HG03565 (cell line): ENCODE results near the gene SMAD6.

Experiments used
- ATAC-seq: cut with Tn5 transposase; IDR thresholded peaks from one replicate; pipeline ENCODE4 v1.9.1; 2021; ENCODE audit warnings: mild to moderate bottlenecking, moderate library complexity; ENCODE audit not compliant: unreplicated experiment

SMAD6 gene

GRCh38 chr15:66773129-66773873, 71.3 kb downstream of the SMAD6 start:
- ATAC-seq: no peak

GRCh38 chr15:66774001-66774814, 72.2 kb downstream of the SMAD6 start:
- no peak for ATAC-seq

- ATAC-seq: no peak
These were observed 73.4 kb downstream of the SMAD6 start for GRCh38 chr15:66775127-66776105.

- ATAC-seq: no peak
These were observed 75.0 kb downstream of the SMAD6 start for GRCh38 chr15:66777054-66777453.

- ATAC-seq: no peak
These were observed 75.7 kb downstream of the SMAD6 start for GRCh38 chr15:66777596-66778313.

DNA sequence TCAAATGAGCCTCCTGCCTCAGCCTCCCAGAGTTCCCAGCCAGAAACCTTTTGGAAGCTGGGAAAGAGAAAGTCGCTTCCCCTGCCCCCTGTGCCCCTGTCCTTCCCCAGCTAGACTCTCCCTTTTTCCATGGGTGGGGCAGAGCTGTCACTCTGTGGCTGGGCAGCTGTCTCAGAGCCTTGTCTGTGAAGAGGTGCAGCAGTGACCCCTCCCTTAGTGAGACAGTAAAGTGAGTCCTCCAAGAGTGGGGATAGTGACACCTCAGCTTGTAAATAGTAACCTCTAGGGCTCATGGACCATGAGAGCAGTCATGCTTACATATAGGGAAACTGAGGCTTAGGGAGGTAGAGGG, 76.3 kb downstream of the SMAD6 start:
- ATAC-seq: no peak

- ATAC-seq: no peak
These were observed 76.7 kb downstream of the SMAD6 start for GRCh38 chr15:66778716-66779115.

- ATAC-seq: no peak
These were observed 77.4 kb downstream of the SMAD6 start for GRCh38 chr15:66779331-66780009.

GRCh38 chr15:66780172-66780972, 78.3 kb downstream of the SMAD6 start:
- ATAC-seq: no peak

DNA sequence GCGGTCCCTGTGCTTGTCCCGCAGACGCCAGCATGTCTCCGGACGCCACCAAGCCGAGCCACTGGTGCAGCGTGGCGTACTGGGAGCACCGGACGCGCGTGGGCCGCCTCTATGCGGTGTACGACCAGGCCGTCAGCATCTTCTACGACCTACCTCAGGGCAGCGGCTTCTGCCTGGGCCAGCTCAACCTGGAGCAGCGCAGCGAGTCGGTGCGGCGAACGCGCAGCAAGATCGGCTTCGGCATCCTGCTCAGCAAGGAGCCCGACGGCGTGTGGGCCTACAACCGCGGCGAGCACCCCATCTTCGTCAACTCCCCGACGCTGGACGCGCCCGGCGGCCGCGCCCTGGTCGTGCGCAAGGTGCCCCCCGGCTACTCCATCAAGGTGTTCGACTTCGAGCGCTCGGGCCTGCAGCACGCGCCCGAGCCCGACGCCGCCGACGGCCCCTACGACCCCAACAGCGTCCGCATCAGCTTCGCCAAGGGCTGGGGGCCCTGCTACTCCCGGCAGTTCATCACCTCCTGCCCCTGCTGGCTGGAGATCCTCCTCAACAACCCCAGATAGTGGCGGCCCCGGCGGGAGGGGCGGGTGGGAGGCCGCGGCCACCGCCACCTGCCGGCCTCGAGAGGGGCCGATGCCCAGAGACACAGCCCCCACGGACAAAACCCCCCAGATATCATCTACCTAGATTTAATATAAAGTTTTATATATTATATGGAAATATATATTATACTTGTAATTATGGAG, 79.1 kb downstream of the SMAD6 start:
- ATAC-seq: no peak

GRCh38 chr15:66782785-66783184, 80.7 kb downstream of the SMAD6 start:
- ATAC-seq: no peak

DNA sequence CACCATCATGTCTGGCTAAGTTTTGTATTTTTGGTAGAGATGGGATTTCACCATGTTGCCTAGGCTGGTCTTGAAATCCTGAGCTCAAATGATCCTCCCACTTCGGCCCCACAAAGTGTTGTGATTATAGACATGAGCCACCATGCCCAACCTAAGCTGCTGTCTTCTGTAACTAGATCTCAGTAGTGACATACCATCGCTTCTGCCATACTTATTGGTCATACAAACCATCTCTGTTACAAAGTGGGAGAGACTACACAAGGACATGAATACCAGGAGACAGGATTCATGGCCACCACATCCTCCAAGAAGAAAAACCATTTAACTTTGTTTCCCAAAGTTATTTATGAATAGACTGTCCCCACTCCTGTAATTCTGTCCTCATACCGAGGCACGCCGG, 81.3 kb downstream of the SMAD6 start:
- no peak for ATAC-seq

- no peak for ATAC-seq
These were observed 81.7 kb downstream of the SMAD6 start for GRCh38 chr15:66783725-66784124.

DNA sequence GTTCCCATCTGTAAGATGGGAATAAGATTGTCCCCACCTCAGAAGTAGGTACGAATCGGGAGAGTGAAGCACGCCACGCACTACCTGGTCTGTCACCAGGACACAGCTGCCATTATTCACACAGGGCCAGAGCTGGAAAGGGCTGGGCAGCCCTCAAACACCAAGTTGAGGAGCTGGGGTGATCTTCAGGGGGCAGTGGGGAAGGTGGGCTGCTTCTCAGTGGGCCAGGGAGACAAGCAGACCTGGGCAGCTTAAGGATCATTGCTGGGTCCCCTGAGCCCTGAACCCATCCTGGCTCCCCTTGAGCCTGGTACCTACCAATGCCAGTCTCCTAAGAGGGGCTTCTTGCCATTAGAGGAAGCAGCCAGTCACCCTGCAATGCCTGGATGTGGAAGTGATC, 82.1 kb downstream of the SMAD6 start:
- no peak for ATAC-seq

DNA sequence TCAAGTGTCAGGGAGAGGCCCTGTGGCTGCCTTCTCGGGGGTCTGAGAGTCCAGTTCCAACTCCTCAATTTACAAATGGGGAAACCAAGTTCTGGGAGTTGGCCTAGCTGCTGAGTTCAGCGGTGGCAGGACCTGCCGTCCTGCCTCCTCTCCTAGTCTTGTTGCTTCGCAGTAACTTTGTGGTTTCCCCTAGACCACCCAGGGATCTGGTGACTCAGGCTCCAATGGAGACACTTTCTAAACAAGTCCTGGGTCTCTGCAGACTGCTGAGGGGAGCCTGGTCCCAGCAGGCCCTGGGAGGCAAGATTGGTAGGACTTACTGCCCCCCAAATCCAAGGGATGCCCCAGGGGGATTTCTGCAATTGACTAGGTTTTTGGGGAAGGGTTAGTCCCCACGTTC, 83.6 kb downstream of the SMAD6 start:
- ATAC-seq: no peak

DNA sequence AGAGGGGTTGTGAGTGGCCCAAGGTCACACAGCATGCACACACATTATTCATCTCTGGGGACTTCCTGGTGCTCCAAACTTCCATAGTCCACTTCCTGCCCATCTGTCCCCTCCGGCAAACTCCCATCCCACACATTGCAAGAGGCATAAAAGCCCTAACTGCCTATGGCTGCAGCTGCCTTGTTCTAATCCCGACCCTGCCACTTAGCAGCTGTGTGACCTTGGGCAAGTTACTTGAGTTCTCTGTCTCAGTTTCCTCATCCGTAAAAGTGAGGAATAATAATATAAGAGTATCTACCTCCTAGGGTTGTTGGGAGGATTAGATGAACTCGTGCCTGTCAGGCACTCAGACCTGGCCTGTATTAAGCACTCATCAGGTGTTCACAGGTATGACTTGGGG, 84.2 kb downstream of the SMAD6 start:
- no peak for ATAC-seq

GRCh38 chr15:66786708-66787488, 84.9 kb downstream of the SMAD6 start:
- no peak for ATAC-seq

DNA sequence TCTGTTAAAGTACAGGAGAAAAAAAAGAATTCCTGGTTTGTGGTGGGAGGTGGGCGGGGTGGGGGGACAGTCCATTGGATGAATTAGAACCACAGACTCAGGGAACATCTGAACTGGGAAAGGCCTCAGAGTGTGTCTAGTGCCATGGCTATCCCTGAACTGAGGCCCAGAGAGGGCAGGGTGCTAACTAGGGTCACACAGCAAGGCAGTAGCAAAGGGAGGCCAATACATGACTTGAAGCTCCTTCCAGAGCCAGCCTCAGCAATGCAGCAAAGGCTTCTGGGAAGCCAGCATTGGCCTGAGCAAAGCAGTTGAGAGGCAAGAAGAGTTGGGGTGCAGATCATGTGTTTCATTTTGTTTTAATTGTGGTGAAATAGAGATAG, 85.4 kb downstream of the SMAD6 start:
- no peak for ATAC-seq
